ENCODE data around the gene PRDM1. TPM values are rescaled to one million over a fixed set of nuclear protein-coding genes. Genes with fewer than 3 reads are reported as not detected.

Gene PRDM1
- total and polyA plus RNA-seq, 2 donors: 1.8 to 4.0 TPM

DNA sequence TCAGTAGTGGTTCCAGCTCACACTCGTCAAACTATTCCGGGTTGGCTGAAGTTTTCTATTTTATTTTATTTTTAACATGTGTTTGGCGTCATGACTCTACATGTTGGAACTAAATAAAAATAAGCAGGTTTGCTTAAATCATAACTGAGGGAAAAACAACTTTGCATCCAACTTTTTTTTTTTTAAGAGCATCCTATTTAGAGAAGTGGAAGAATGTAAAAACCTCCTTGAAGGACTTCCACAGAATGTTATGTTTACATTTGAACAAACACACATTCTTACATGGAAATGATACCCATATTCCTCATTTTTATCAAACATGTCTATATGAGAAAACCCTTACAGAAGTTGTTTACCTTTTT is 659 bp downstream of the PRDM1 start:
- 17% methylated on average over 3 of the region's 3 CpGs for WGBS
- no peak overlapping the region for H3K27ac ChIP-seq (ENCODE audit: low read depth in 1 of 2, low read length in 1 of 2)
- H3K9me3 ChIP-seq (ENCODE audit: control insufficient read depth in 2 of 2, insufficient read depth in 1 of 2, low read length in 1 of 2): no peaks in the 10 kb centered on the region
- no peaks in the 10 kb centered on the region for H3K36me3 ChIP-seq (ENCODE audit: control insufficient read depth in 2 of 2, insufficient read depth in 2 of 2, low read length in 1 of 2)
- H3K4me3 ChIP-seq (ENCODE audit: low read length in 2 of 2): peak overlapping the region in 1 of 2 donors; percentile 35
- peaks cover 12 to 28% of the 10 kb centered on the region in 2 donors for H3K4me1 ChIP-seq (ENCODE audit: control insufficient read depth in 2 of 2, insufficient read depth in 2 of 2, low read length in 2 of 2)
- peaks cover 48 to 65% of the 10 kb centered on the region in 2 donors for H3K27me3 ChIP-seq (ENCODE audit: control insufficient read depth in 2 of 2, insufficient read depth in 1 of 2, low read length in 1 of 2)
- no peak for DNase-seq (ENCODE audit: low read depth in 6 of 9, low spot score in 9 of 9)

DNA sequence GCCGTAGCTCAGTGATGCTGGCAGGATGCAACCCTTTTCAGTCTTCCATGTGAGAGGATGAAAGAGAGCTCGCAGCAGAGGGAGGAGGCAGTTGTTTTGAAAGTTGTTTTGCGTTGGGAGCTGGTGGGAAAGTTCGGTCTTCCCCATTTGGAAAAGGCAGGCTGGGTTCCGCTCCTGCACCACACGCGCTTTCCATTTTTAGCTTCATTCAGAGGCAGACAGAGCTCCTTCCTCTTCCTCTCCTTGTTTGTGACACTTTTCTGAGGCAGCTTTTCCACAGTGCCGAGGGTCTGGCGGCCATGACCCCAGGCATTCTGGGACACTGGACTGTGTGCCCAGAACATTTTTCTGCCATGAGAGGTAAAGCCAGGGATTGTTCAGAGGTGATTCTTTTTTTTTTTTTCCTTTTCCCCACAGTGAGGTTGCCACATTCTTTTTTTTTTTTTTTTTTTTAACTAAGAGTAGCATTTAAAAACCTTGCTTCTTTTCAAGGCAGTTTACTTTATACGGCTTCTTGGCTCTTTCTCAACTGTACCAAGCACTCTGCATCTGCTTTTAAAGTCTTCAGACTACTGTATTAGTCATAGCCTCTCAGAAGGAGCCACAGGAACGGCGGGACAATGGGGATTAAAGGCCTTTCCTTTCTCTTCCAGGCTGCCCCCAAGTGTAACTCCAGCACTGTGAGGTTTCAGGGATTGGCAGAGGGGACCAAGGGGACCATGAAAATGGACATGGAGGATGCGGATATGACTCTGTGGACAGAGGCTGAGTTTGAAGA is 1.6 kb downstream of the PRDM1 start:
- no peak for DNase-seq (ENCODE audit: low read depth in 6 of 9, low spot score in 9 of 9)
- H3K27ac ChIP-seq (ENCODE audit: low read depth in 1 of 2, low read length in 1 of 2): peak overlapping the region in 1 of 2 donors; percentile 64

DNA sequence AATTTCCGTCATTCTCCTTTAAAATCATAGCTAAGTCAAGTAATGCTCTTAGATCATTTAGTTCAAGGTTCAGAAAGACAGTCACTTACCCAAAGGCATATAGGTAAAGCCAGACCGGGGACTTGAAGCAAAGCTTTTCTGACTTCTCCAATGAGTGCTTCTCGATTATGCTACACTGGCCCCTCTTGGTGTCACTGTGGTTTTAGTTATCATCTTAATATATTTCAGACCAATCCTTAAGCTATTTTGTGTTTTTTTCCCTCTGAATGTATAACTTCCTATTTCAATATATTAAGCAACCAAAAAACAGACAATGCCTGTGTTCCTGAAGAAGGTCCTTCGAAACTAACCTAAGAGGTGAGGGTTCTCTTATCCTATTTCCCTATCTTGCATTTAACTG is 3.9 kb downstream of the PRDM1 start:
- Histone ChIP-seq H3K4me1 (ENCODE audit: control insufficient read depth in 2 of 2, insufficient read depth in 2 of 2, low read length in 2 of 2) (peaks cover 8 to 16% of the 10 kb centered on the region in 2 donors), H3K36me3 (ENCODE audit: control insufficient read depth in 2 of 2, insufficient read depth in 2 of 2, low read length in 1 of 2) (no peaks in the 10 kb centered on the region), H3K9me3 (ENCODE audit: control insufficient read depth in 2 of 2, insufficient read depth in 1 of 2, low read length in 1 of 2) (no peaks in the 10 kb centered on the region), H3K27me3 (ENCODE audit: control insufficient read depth in 2 of 2, insufficient read depth in 1 of 2, low read length in 1 of 2) (peaks cover 56 to 67% of the 10 kb centered on the region in 2 donors), H3K4me3 (ENCODE audit: low read length in 2 of 2) (no peak overlapping the region), H3K27ac (ENCODE audit: low read depth in 1 of 2, low read length in 1 of 2) (no peak overlapping the region)
- WGBS: 45% methylated on average over 4 of the region's 4 CpGs
- DNase-seq (ENCODE audit: low read depth in 6 of 9, low spot score in 9 of 9): peak in 1 of 9 donors; percentile 29

More for the DNA sequence above, 1.6 kb downstream of the PRDM1 start:
- WGBS: 38% methylated on average over 13 of the region's 13 CpGs
- Histone ChIP-seq H3K9me3 (ENCODE audit: control insufficient read depth in 2 of 2, insufficient read depth in 1 of 2, low read length in 1 of 2) (no peaks in the 10 kb centered on the region), H3K36me3 (ENCODE audit: control insufficient read depth in 2 of 2, insufficient read depth in 2 of 2, low read length in 1 of 2) (no peaks in the 10 kb centered on the region), H3K4me3 (ENCODE audit: low read length in 2 of 2) (peak overlapping the region in 1 of 2 donors; percentile 5), H3K4me1 (ENCODE audit: control insufficient read depth in 2 of 2, insufficient read depth in 2 of 2, low read length in 2 of 2) (peaks cover 12 to 28% of the 10 kb centered on the region in 2 donors), H3K27me3 (ENCODE audit: control insufficient read depth in 2 of 2, insufficient read depth in 1 of 2, low read length in 1 of 2) (peaks cover 46 to 69% of the 10 kb centered on the region in 2 donors)

DNA sequence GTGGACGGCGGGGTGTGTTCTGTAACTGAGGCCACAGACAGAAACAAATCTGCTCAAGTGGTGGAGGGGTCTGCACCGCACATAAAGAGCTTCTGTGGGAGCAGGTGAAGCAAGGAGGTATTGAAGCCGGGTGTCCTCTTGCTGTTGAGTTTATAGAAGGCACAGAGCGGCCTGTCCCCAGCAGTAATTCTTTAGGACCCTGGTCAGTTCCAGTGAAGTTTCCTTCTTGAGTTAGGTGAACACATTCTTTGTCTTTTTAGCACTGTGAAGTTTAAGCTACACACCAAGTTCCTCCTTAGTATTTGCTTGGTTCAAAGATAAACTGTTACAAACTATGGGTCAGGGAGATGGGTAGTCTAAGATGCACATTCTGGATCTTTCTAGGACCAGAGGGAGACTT is 6.1 kb downstream of the PRDM1 start:
- Histone ChIP-seq H3K36me3 (ENCODE audit: control insufficient read depth in 2 of 2, insufficient read depth in 2 of 2, low read length in 1 of 2) (no peaks in the 10 kb centered on the region), H3K4me3 (ENCODE audit: low read length in 2 of 2) (no peak overlapping the region), H3K27me3 (ENCODE audit: control insufficient read depth in 2 of 2, insufficient read depth in 1 of 2, low read length in 1 of 2) (peaks cover 48 to 57% of the 10 kb centered on the region in 2 donors), H3K4me1 (ENCODE audit: control insufficient read depth in 2 of 2, insufficient read depth in 2 of 2, low read length in 2 of 2) (peaks cover 3 to 4% of the 10 kb centered on the region in 2 donors), H3K27ac (ENCODE audit: low read depth in 1 of 2, low read length in 1 of 2) (no peak overlapping the region), H3K9me3 (ENCODE audit: control insufficient read depth in 2 of 2, insufficient read depth in 1 of 2, low read length in 1 of 2) (no peaks in the 10 kb centered on the region)
- DNase-seq (ENCODE audit: low read depth in 6 of 9, low spot score in 9 of 9): no peak
- WGBS: 94% methylated on average over 5 of the region's 5 CpGs

DNA sequence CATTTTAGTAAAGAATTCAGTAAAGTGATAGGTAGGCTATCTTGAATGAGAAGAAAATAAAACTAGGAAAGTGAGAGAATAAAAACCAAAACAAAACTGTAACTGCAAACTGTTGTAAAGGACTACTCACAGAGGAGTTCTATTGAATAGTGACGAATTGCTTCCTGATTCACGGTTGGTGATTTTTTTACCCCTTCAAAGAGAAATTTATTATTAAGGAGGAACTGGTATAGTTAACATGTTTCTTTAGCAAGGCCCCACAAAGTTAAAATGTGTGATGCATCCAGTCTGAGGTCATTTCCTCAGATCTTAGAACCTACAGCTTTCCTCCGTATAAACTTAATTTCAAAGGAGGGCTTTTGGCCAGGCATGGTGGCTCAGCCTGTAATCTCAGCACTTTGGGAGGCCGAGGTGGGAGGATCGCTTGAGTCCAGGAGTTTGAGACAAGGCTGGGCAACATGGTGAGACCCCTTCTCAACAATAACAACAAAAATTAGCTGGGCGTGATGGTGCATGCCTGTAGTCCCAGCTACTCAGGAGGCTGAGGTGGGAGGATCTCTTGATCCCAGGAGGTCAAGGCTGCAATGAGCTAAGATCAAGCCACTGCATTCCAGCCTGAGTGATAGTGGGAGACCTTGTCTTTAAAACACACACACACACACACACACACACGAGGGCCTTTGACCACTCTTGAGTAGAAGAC is 8.3 kb downstream of the PRDM1 start:
- no peaks in the 10 kb centered on the region for H3K9me3 ChIP-seq (ENCODE audit: control insufficient read depth in 2 of 2, insufficient read depth in 1 of 2, low read length in 1 of 2)
- no peaks in the 10 kb centered on the region for H3K36me3 ChIP-seq (ENCODE audit: control insufficient read depth in 2 of 2, insufficient read depth in 2 of 2, low read length in 1 of 2)
- no peak for DNase-seq (ENCODE audit: low read depth in 6 of 9, low spot score in 9 of 9)
- peaks cover 37 to 48% of the 10 kb centered on the region in 2 donors for H3K27me3 ChIP-seq (ENCODE audit: control insufficient read depth in 2 of 2, insufficient read depth in 1 of 2, low read length in 1 of 2)
- WGBS: 74% methylated on average over 7 of the region's 7 CpGs
- peaks cover 8 to 11% of the 10 kb centered on the region in 2 donors for H3K4me1 ChIP-seq (ENCODE audit: control insufficient read depth in 2 of 2, insufficient read depth in 2 of 2, low read length in 2 of 2)
- no peak overlapping the region for H3K27ac ChIP-seq (ENCODE audit: low read depth in 1 of 2, low read length in 1 of 2)
- no peak overlapping the region for H3K4me3 ChIP-seq (ENCODE audit: low read length in 2 of 2)

DNA sequence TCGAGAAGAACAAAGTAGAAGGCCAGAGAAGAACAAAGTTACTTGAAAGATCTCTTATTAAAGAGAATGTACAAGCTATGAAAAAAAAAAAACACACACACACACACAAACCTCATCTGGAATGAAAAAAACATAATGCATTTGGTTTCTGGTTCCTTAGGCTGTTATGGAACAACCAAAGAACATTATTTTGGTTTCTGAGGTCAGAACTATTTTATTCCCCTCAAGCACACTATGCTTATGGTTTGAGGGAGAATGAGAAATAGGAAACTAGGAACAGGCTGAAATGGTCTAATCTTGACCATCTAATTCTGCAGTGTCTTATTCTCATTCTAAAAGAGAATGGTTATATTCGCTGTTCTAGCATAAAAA is 8.8 kb downstream of the PRDM1 start:
- Histone ChIP-seq H3K27ac (ENCODE audit: low read depth in 1 of 2, low read length in 1 of 2) (no peak overlapping the region), H3K9me3 (ENCODE audit: control insufficient read depth in 2 of 2, insufficient read depth in 1 of 2, low read length in 1 of 2) (no peaks in the 10 kb centered on the region), H3K27me3 (ENCODE audit: control insufficient read depth in 2 of 2, insufficient read depth in 1 of 2, low read length in 1 of 2) (peaks cover 37 to 47% of the 10 kb centered on the region in 2 donors), H3K4me3 (ENCODE audit: low read length in 2 of 2) (no peak overlapping the region), H3K36me3 (ENCODE audit: control insufficient read depth in 2 of 2, insufficient read depth in 2 of 2, low read length in 1 of 2) (no peaks in the 10 kb centered on the region), H3K4me1 (ENCODE audit: control insufficient read depth in 2 of 2, insufficient read depth in 2 of 2, low read length in 2 of 2) (peaks cover 8 to 11% of the 10 kb centered on the region in 2 donors)
- 99% methylated on average over 2 of the region's 2 CpGs for WGBS
- DNase-seq (ENCODE audit: low read depth in 6 of 9, low spot score in 9 of 9): no peak

DNA sequence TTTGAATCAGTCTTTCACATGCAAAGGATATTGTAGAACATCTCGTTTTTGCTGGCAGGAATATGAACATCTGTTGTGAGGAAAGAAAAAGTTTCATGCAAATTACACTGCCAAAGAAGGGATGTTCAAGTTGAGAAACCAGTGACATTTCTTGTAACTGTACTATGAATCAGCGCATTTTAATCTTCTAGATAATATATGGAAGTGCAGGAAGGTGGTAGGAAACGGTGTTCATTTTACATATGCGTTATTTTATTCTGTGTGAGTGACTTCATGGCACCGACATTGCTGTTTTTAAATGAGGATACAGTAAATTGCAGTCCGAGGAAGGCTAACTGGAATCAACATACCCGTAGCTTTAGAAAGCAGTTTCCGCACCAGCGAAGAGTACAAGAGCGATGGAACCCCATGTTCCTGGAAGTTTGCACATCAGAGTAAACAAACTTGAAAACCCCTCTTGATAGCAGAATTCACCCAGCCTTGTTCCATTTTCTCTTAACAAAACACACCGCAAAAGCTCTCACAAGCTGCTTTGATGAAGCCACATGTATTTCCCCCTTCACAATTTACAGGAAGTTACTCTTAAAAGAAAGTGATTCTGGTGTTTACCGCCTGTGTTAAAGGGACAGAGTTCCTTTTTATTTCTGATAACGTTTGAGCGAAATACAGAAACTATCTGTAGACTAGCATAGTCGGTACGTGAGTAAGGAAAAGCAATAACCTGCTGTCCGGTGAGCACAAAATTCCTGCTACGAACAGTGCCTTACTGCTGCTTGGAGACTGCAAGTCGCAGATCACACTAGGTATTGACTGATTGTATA is 11.5 kb downstream of the PRDM1 start:
- 1% methylated on average over 19 of the region's 19 CpGs for WGBS

DNA sequence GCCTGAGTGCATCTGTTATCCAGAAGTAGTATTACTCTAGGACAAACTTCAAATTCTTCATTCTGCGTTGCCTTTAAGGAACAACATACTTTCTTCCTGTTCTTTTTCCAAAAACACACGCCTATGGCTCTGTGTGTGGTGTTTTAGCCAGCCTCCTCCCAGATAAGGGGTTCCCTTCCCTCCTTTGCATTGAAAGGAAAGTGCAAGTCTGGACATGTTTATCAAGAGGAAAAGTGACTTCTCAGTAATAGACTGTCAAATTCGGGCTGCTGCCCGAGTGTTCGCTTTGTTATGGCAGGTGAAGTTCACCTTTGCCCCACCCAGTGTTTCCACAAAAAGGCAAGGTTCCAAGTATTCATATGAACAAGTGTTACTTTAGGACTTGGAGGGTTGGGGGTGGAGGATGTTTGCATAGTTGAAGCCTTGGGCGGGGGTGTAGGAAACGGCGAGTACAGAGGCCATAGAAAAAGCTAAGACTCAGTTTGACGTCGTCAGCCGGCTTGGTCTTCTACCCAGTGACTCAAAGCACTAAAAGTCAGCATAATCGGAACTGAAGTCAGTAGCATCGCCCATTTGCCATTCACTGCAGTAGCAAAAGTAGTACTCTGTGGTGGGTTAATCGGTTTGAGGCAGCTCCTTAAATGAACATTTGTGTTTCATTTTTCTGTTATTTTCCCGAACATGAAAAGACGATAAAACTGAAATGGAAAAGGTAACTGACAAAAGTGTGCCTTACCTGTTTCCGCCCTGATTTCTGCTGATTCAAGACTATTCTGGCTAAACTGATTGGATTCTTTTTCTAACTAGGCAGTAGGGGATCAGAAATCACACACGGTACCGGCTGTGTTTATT is 12.5 kb downstream of the PRDM1 start:
- Histone ChIP-seq H3K27me3 (ENCODE audit: control insufficient read depth in 2 of 2, insufficient read depth in 1 of 2, low read length in 1 of 2) (peaks cover 39 to 54% of the 10 kb centered on the region in 2 donors), H3K4me3 (ENCODE audit: low read length in 2 of 2) (peak overlapping the region in 1 of 2 donors; percentile 25), H3K9me3 (ENCODE audit: control insufficient read depth in 2 of 2, insufficient read depth in 1 of 2, low read length in 1 of 2) (no peaks in the 10 kb centered on the region), H3K36me3 (ENCODE audit: control insufficient read depth in 2 of 2, insufficient read depth in 2 of 2, low read length in 1 of 2) (no peaks in the 10 kb centered on the region), H3K4me1 (ENCODE audit: control insufficient read depth in 2 of 2, insufficient read depth in 2 of 2, low read length in 2 of 2) (peaks cover 8 to 14% of the 10 kb centered on the region in 2 donors), H3K27ac (ENCODE audit: low read depth in 1 of 2, low read length in 1 of 2) (peak overlapping the region in 1 of 2 donors; percentile 73)
- DNase-seq (ENCODE audit: low read depth in 6 of 9, low spot score in 9 of 9): peak in 1 of 9 donors; percentile 59
- 65% methylated on average over 19 of the region's 19 CpGs for WGBS

More for the DNA sequence above, 11.5 kb downstream of the PRDM1 start:
- H3K27me3 ChIP-seq (ENCODE audit: control insufficient read depth in 2 of 2, insufficient read depth in 1 of 2, low read length in 1 of 2): peaks cover 38 to 47% of the 10 kb centered on the region in 2 donors
- no peaks in the 10 kb centered on the region for H3K9me3 ChIP-seq (ENCODE audit: control insufficient read depth in 2 of 2, insufficient read depth in 1 of 2, low read length in 1 of 2)
- H3K4me1 ChIP-seq (ENCODE audit: control insufficient read depth in 2 of 2, insufficient read depth in 2 of 2, low read length in 2 of 2): peaks cover 8 to 11% of the 10 kb centered on the region in 2 donors
- peak overlapping the region; percentile 11 to 25 for H3K4me3 ChIP-seq (ENCODE audit: low read length in 2 of 2)
- H3K27ac ChIP-seq (ENCODE audit: low read depth in 1 of 2, low read length in 1 of 2): peak overlapping the region; percentile 48 to 59
- peak; percentile 68 to 96 (median 85) for DNase-seq (ENCODE audit: low read depth in 6 of 9, low spot score in 9 of 9)
- H3K36me3 ChIP-seq (ENCODE audit: control insufficient read depth in 2 of 2, insufficient read depth in 2 of 2, low read length in 1 of 2): no peaks in the 10 kb centered on the region

Data from thymus (tissue), 11 donors.